ENCODE results near the gene TMEM184B. TPM values are rescaled to one million over a fixed set of nuclear protein-coding genes. Genes with fewer than 3 reads are reported as not detected.

TMEM184B gene
- polyA plus RNA-seq, 2 of the 4 experiments (the other 2 are of a cell fraction), result 22.2 to 36.8 TPM

DNA sequence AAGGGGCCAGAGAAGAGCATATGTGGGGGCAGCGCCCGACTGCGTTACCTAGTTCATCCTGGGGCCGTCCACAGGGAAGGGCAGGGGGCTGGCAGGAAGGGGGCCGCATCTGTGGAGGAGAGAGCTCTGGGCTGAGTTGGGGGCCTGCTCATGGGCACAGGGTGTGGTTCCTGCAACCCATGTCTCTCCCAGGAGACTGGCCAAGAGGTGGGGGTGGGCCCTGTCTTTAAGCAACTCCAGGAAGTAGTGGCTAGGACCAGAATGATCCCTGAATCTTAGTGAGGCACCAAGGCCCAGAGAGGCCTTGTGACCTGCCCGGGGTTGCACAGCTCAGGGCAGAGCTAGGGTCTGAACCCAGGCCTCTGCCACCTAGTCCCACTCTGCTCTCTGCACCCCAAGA lies 22.5 kb upstream of the TMEM184B start:
- DNase-seq (ENCODE audit: low read depth in 1 of 2, low spot score in 1 of 2), result no peak
- H3K27ac ChIP-seq, result no peak overlapping the region

GRCh38 chr22:38294193-38294592 lies 21.4 kb upstream of the TMEM184B start:
- Histone ChIP-seq H3K4me3 (no peak overlapping the region), H3K4me2 (no peak overlapping the region), H3K4me1 (no peaks in the 10 kb centered on the region), H3K9me3 (no peaks in the 10 kb centered on the region), H3K27ac (no peak overlapping the region)
- no peak for FAIRE-seq
- no peak for TF ChIP-seq RAD21 (conservative IDR thresholded peaks at IDR 0.05 in 1 of 2, IDR thresholded peaks at IDR 0.05 in 1 of 2)
- no peak for TF ChIP-seq SREBF2 (IDR thresholded peaks at IDR 0.05)
- TF ChIP-seq EHF (CRISPR knock-in tag; IDR thresholded peaks at IDR 0.05), result no peak
- TF ChIP-seq, protein P1, sequence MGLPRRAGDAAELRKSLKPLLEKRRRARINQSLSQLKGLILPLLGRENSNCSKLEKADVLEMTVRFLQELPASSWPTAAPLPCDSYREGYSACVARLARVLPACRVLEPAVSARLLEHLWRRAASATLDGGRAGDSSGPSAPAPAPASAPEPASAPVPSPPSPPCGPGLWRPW (IDR thresholded peaks at IDR 0.05), result no peak
- TF ChIP-seq RNF2 (IDR thresholded peaks at IDR 0.05; ENCODE audit: borderline replicate concordance, low read depth), result no peak
- TF ChIP-seq, protein P2, sequence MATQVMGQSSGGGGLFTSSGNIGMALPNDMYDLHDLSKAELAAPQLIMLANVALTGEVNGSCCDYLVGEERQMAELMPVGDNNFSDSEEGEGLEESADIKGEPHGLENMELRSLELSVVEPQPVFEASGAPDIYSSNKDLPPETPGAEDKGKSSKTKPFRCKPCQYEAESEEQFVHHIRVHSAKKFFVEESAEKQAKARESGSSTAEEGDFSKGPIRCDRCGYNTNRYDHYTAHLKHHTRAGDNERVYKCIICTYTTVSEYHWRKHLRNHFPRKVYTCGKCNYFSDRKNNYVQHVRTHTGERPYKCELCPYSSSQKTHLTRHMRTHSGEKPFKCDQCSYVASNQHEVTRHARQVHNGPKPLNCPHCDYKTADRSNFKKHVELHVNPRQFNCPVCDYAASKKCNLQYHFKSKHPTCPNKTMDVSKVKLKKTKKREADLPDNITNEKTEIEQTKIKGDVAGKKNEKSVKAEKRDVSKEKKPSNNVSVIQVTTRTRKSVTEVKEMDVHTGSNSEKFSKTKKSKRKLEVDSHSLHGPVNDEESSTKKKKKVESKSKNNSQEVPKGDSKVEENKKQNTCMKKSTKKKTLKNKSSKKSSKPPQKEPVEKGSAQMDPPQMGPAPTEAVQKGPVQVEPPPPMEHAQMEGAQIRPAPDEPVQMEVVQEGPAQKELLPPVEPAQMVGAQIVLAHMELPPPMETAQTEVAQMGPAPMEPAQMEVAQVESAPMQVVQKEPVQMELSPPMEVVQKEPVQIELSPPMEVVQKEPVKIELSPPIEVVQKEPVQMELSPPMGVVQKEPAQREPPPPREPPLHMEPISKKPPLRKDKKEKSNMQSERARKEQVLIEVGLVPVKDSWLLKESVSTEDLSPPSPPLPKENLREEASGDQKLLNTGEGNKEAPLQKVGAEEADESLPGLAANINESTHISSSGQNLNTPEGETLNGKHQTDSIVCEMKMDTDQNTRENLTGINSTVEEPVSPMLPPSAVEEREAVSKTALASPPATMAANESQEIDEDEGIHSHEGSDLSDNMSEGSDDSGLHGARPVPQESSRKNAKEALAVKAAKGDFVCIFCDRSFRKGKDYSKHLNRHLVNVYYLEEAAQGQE (IDR thresholded peaks at IDR 0.05), result no peak
- no peak for TF ChIP-seq RARB (CRISPR knock-in tag; IDR thresholded peaks at IDR 0.05)
- TF ChIP-seq ZFP36 (IDR thresholded peaks at IDR 0.05; ENCODE audit: borderline replicate concordance, partially characterized antibody), result no peak
- no peak for TF ChIP-seq RFX5 (IDR thresholded peaks at IDR 0.05)
- TF ChIP-seq, protein P3, sequence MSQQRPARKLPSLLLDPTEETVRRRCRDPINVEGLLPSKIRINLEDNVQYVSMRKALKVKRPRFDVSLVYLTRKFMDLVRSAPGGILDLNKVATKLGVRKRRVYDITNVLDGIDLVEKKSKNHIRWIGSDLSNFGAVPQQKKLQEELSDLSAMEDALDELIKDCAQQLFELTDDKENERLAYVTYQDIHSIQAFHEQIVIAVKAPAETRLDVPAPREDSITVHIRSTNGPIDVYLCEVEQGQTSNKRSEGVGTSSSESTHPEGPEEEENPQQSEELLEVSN (IDR thresholded peaks at IDR 0.05; ENCODE audit: borderline replicate concordance, low read depth), result no peak
- TF ChIP-seq POLR2AphosphoS2 (conservative IDR thresholded peaks at IDR 0.05; ENCODE audit: low read length), result no peak
- TF ChIP-seq JUNB (IDR thresholded peaks at IDR 0.05), result no peak
- no peak for TF ChIP-seq ATOH8 (CRISPR knock-in tag; IDR thresholded peaks at IDR 0.05; ENCODE audit: low read depth)
- TF ChIP-seq ZC3H11A (IDR thresholded peaks at IDR 0.05), result no peak
- POLR2A ChIA-PET, result no interaction called here
- no peak for ATAC-seq
- CTCF ChIA-PET, result no interaction called here
- WGBS (ENCODE audit: missing lambda C conversion rate), result 95% methylated on average over 22 of the region's 26 CpGs
- DNase-seq (ENCODE audit: low read depth in 1 of 2, low spot score in 1 of 2), result no peak

More for the DNA sequence above, 22.5 kb upstream of the TMEM184B start:
- Histone ChIP-seq H3K4me1 (no peaks in the 10 kb centered on the region), H3K9me3 (no peaks in the 10 kb centered on the region), H3K4me2 (no peak overlapping the region), H3K4me3 (no peak overlapping the region)
- no peak for FAIRE-seq
- ChIA-PET CTCF (interaction anchor here (1.3 kb wide), 1 partner anchor 11 kb away, joined by 4 read pairs; no protein-coding TSS in a partner anchor), POLR2A (no interaction called here)
- 93% methylated on average over 4 of the region's 6 CpGs for WGBS (ENCODE audit: missing lambda C conversion rate)
- TF ChIP-seq NFE2L2 (conservative IDR thresholded peaks at IDR 0.05; ENCODE audit: low read length), result no peak
- no peak for ATAC-seq

DNA sequence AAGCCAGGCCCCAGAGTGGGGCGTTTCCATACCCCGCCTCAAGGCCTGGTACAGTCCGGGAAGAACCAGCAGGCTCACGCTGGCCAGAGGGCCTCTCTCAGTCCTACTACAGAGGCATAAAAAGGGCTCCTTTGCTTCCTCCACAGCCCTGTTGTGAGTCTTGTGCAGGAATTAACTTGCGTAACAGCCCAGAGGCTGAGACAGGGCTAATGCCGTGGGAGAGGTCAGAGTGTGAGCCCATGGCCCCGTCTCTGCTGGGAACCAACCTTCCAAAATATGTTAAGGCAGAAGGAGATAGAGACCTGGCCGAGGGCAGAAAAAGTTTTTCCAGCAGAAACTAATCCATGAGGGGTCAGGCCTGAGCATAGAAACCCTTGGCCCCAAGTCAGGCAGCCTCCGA lies 19.9 kb upstream of the TMEM184B start:
- DNase-seq (ENCODE audit: low read depth in 1 of 2, low spot score in 1 of 2) (no peak), FAIRE-seq (no peak), ATAC-seq (0 out of 6 replicates have a peak, but pooled peaks of 1 of the 2 experiments have one; percentile 9)
- TF ChIP-seq, protein P4, sequence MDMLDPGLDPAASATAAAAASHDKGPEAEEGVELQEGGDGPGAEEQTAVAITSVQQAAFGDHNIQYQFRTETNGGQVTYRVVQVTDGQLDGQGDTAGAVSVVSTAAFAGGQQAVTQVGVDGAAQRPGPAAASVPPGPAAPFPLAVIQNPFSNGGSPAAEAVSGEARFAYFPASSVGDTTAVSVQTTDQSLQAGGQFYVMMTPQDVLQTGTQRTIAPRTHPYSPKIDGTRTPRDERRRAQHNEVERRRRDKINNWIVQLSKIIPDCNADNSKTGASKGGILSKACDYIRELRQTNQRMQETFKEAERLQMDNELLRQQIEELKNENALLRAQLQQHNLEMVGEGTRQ (IDR thresholded peaks at IDR 0.05), result no peak
- TF ChIP-seq HDAC2 (IDR thresholded peaks at IDR 0.05) (no peak), HOXB5 (CRISPR knock-in tag; IDR thresholded peaks at IDR 0.05) (no peak), CHD2 (IDR thresholded peaks at IDR 0.05; ENCODE audit: low read length, partially characterized antibody) (no peak), HOXA7 (CRISPR knock-in tag; IDR thresholded peaks at IDR 0.05) (no peak), ZSCAN20 (CRISPR knock-in tag; IDR thresholded peaks at IDR 0.05) (no peak), EHMT2 (IDR thresholded peaks at IDR 0.05; ENCODE audit: low read depth) (no peak), ZC3H11A (IDR thresholded peaks at IDR 0.05) (no peak), CBX8 (IDR thresholded peaks at IDR 0.05) (no peak), CHD4 (IDR thresholded peaks at IDR 0.05; ENCODE audit: borderline replicate concordance) (no peak), GATA3 (IDR thresholded peaks at IDR 0.05; ENCODE audit: borderline replicate concordance) (no peak), ESRRA (IDR thresholded peaks at IDR 0.05; ENCODE audit: borderline replicate concordance, low read length) (no peak), POLR2AphosphoS2 (conservative IDR thresholded peaks at IDR 0.05; ENCODE audit: low read length) (no peak), SMC3 (IDR thresholded peaks at IDR 0.05) (no peak), KDM1A (IDR thresholded peaks at IDR 0.05; ENCODE audit: low read depth) (no peak), EHF (CRISPR knock-in tag; IDR thresholded peaks at IDR 0.05) (no peak)
- Histone ChIP-seq H3K4me2 (no peak overlapping the region), H3K4me1 (no peaks in the 10 kb centered on the region), H3K4me3 (no peak overlapping the region), H3K9me3 (no peaks in the 10 kb centered on the region), H3K27ac (no peak overlapping the region)
- ChIA-PET POLR2A (no interaction called here), CTCF (no interaction called here)
- WGBS (ENCODE audit: missing lambda C conversion rate), result 86% methylated on average over 9 of the region's 9 CpGs
